SK-N-SH (cell line): ENCODE measurements around the gene MRPL19. TPM values are rescaled to one million over a fixed set of nuclear protein-coding genes. Genes with fewer than 3 reads are reported as not detected.

ENCODE experiments used
- CTCF ChIA-PET: fragments of 300-600, 350-600 bp; formaldehyde crosslinking; extraction: SDS; loops from one replicate; lab custom pipeline; 2021; lab: Yijun Ruan, JAX
- POLR2A ChIA-PET: fragments of 350-600 bp; sonication (Branson Sonifier 250); formaldehyde crosslinking; extraction: SDS; loops from one replicate; lab custom pipeline; 2020; ENCODE audit warnings: antibody characterized with exemption, inconsistent platforms; lab: Yijun Ruan, JAX
- DNase-seq: peaks from one replicate; pipeline ENCODE4 v3.0.0; 2012
- H2AFZ ChIP-seq: fragments of 200-600 bp; sonication (generic); 2 replicates; pipeline ENCODE4 v1.8.1; 2016; ENCODE audit warnings: antibody characterized with exemption, mild to moderate bottlenecking, low read depth
- H3F3A ChIP-seq: fragments of 200-600 bp; sonication (generic); replicated peaks from 2 replicates; pipeline ENCODE3; 2016; ENCODE audit warnings: antibody characterized with exemption, mild to moderate bottlenecking; ENCODE audit not compliant: insufficient read depth
- H3K27ac ChIP-seq, 2 experiments: fragments of 200-500 bp in 1 of 2; fragments of 200-600 bp in 1 of 2; sonication (Bioruptor generic) in 1 of 2; sonication (generic), shearing (Covaris generic) in 1 of 2; 2 replicates each; pipeline versions ENCODE4 v1.5.1 to v1.6.1; 2014 to 2016; ENCODE audit warnings: low read depth in 2 of 2, inconsistent platforms in 1 of 2, low read length in 1 of 2, mild to moderate bottlenecking in 1 of 2, mixed read lengths in 1 of 2
- H3K27me3 ChIP-seq: fragments of 200-600 bp; sonication (generic), shearing (Covaris generic); 2 replicates; pipeline ENCODE4 v1.6.1; 2016; ENCODE audit warnings: mixed run types; ENCODE audit not compliant: insufficient read depth
- H3K36me3 ChIP-seq, 2 experiments: fragments of 200-500 bp in 1 of 2; fragments of 200-600 bp in 1 of 2; sonication (Bioruptor generic) in 1 of 2; sonication (generic) in 1 of 2; replicated peaks in 1 of 2; 2 replicates each; pipeline versions ENCODE3 to v1.5.1; 2014 to 2016; ENCODE audit warnings: low read length in 1 of 2, mild to moderate bottlenecking in 1 of 2; ENCODE audit not compliant: insufficient read depth in 2 of 2, control insufficient read depth in 1 of 2
- H3K4me1 ChIP-seq, 2 experiments: fragments of 200-500 bp in 1 of 2; fragments of 200-600 bp in 1 of 2; sonication (Bioruptor generic) in 1 of 2; sonication (generic), shearing (Covaris generic) in 1 of 2; 2 replicates each; pipeline versions ENCODE4 v1.5.1 to v1.6.1; 2014 to 2016; ENCODE audit warnings: low read depth in 1 of 2, low read length in 1 of 2, mixed run types in 1 of 2; ENCODE audit not compliant: insufficient read depth in 2 of 2, control insufficient read depth in 1 of 2
- H3K4me2 ChIP-seq: fragments of 200-600 bp; sonication (generic), shearing (Covaris generic); 2 replicates; pipeline ENCODE4 v1.6.1; 2017; ENCODE audit warnings: mixed run types
- H3K4me3 ChIP-seq, 2 experiments: fragments of 200-500 bp in 1 of 2; fragments of 200-600 bp in 1 of 2; sonication (Bioruptor generic) in 1 of 2; sonication (generic), shearing (Covaris generic) in 1 of 2; 2 replicates each; pipeline versions ENCODE4 v1.5.1 to v1.8.1; 2014 to 2016; ENCODE audit warnings: low read depth in 2 of 2, inconsistent platforms in 1 of 2, low read length in 1 of 2, mild to moderate bottlenecking in 1 of 2, mixed read lengths in 1 of 2, moderate library complexity in 1 of 2
- H3K79me2 ChIP-seq: fragments of 200-600 bp; sonication (generic); 2 replicates; pipeline ENCODE4 v1.8.1; 2017; ENCODE audit warnings: mild to moderate bottlenecking; ENCODE audit not compliant: insufficient read depth
- H3K9ac ChIP-seq: fragments of 200-600 bp; sonication (generic); 2 replicates; pipeline ENCODE4 v1.6.1; 2017; ENCODE audit warnings: mixed run types
- H3K9me2 ChIP-seq: fragments of 200-600 bp; sonication (generic); 2 replicates; pipeline ENCODE4 v1.6.1; 2017; ENCODE audit warnings: mixed run types
- H3K9me3 ChIP-seq: fragments of 200-600 bp; sonication (generic); 2 replicates; pipeline ENCODE4 v1.6.1; 2017; ENCODE audit warnings: mixed run types, mild to moderate bottlenecking, moderate library complexity
- H4K20me1 ChIP-seq: fragments of 200-600 bp; sonication (generic); 2 replicates; pipeline ENCODE4 v1.6.1; 2017; ENCODE audit warnings: mild to moderate bottlenecking, mixed run types; ENCODE audit not compliant: insufficient read depth
- CHD2 ChIP-seq: fragments of 150-350 bp; IDR thresholded peaks from 2 replicates; pipeline ENCODE4 v1.6.1; 2018; ENCODE audit warnings: low read length; ENCODE audit not compliant: partially characterized antibody
- CTCF ChIP-seq: fragments of 200-600 bp; sonication (generic); IDR thresholded peaks from 2 replicates; pipeline ENCODE4 v1.6.1; 2017; ENCODE audit warnings: antibody characterized with exemption, mild to moderate bottlenecking, moderate library complexity
- ELF1 ChIP-seq: IDR thresholded peaks from 2 replicates; pipeline ENCODE4 v1.4.0; 2012
- EZH2phosphoT487 ChIP-seq: fragments of 200-600 bp; sonication (generic); IDR thresholded peaks from 2 replicates; pipeline ENCODE4 v1.6.1; 2017; ENCODE audit warnings: low read depth, mixed run types, mild to moderate bottlenecking, antibody characterized with exemption, moderate library complexity, borderline replicate concordance
- FOSL2 ChIP-seq: IDR thresholded peaks from 2 replicates; pipeline ENCODE4 v1.4.0; 2012; ENCODE audit warnings: low read depth, mild to moderate bottlenecking, moderate library complexity, borderline replicate concordance
- JUND ChIP-seq: IDR thresholded peaks from 2 replicates; pipeline ENCODE4 v1.4.0; 2012
- MAX ChIP-seq: IDR thresholded peaks from 2 replicates; pipeline ENCODE4 v1.4.0; 2012; ENCODE audit warnings: low read depth
- MEF2A ChIP-seq: IDR thresholded peaks from 2 replicates; pipeline ENCODE4 v1.4.0; 2012; ENCODE audit warnings: low read depth, borderline replicate concordance
- MXI1 ChIP-seq: IDR thresholded peaks from 2 replicates; pipeline ENCODE4 v1.6.1; 2012; ENCODE audit warnings: mild to moderate bottlenecking, low read depth, low read length, improper control_type of control experiment
- NFIC ChIP-seq: IDR thresholded peaks from 2 replicates; pipeline ENCODE4 v1.4.0; 2012; ENCODE audit warnings: borderline replicate concordance
- PBX3 ChIP-seq: IDR thresholded peaks from 2 replicates; pipeline ENCODE4; 2012
- RCOR1 ChIP-seq: fragments of 150-350 bp; IDR thresholded peaks from 2 replicates; pipeline ENCODE4 v1.6.1; 2017; ENCODE audit warnings: antibody characterized with exemption, low read length
- SMC3 ChIP-seq: IDR thresholded peaks from 2 replicates; pipeline ENCODE4 v1.6.1; 2012; ENCODE audit warnings: low read depth, low read length, improper control_type of control experiment
- TAF1 ChIP-seq: IDR thresholded peaks from 2 replicates; pipeline ENCODE4 v1.6.1; 2012; ENCODE audit warnings: low read depth, mild to moderate bottlenecking, low read length, moderate library complexity, borderline replicate concordance
- USF1 ChIP-seq: IDR thresholded peaks from 2 replicates; pipeline ENCODE4 v1.4.0; 2012; ENCODE audit warnings: low read depth, borderline replicate concordance
- ZBTB33 ChIP-seq: IDR thresholded peaks from 2 replicates; pipeline ENCODE4 v1.4.0; 2012; ENCODE audit warnings: low read depth, borderline replicate concordance
- WGBS: methylation state at CpG from one replicate; pipeline ENCODE4 v1.1.6; 2017; ENCODE audit warnings: low lambda C conversion rate; 5-methylcytosine and 5-hydroxymethylcytosine counted together
- polyA plus RNA-seq, 3 experiments: library from polyadenylated mRNA; depleted of rRNA; stranded (reverse); fragments of >200 nt; gene quantifications; 2 replicates each; pipeline ENCODE4 v1.2.3, GENCODE V29; 2012

The MRPL19 gene
- polyA plus RNA-seq, 1 of the 3 experiments (the other 2 are of a cell fraction) = 15.4 TPM

- peaks cover 38% of the 10 kb centered on the region for H3F3A ChIP-seq
- H3K79me2 ChIP-seq = peaks cover 4% of the 10 kb centered on the region; the same call in 1 of the 2 replicates
- H3K9me2 ChIP-seq = no peaks in the 10 kb centered on the region
- no peak for DNase-seq
- no peak overlapping the region for H3K4me2 ChIP-seq
- POLR2A ChIA-PET = no interaction called here
- TF ChIP-seq ELF1 (no peak), MEF2A (no peak), JUND (no peak), EZH2phosphoT487 (no peak), SMC3 (no peak)
- no peak overlapping the region for H3K4me3 ChIP-seq
- no peaks in the 10 kb centered on the region for H4K20me1 ChIP-seq
- no peak overlapping the region; a peak in 1 of 4 replicates for H3K27ac ChIP-seq
- peaks cover 3 to 47% of the 10 kb centered on the region in 2 experiments for H3K4me1 ChIP-seq
- WGBS = 72% methylated on average over 4 of the region's 4 CpGs
- no peaks in the 10 kb centered on the region for H3K9me3 ChIP-seq
- H3K9ac ChIP-seq = no peak overlapping the region
- H3K36me3 ChIP-seq = no peaks in the 10 kb centered on the region
- no peaks in the 10 kb centered on the region for H3K27me3 ChIP-seq
- CTCF ChIA-PET = interaction anchor here (1.6 to 6.7 kb wide), 3 partner anchors 9 to 134 kb away, joined by 3 to 81 read pairs (median 17); no protein-coding TSS in a partner anchor
- H2AFZ ChIP-seq = no peak overlapping the region
Observed at GRCh38 chr2:75600461-75601011, 46.0 kb upstream of the MRPL19 start.

GRCh38 chr2:75602724-75603342 lies 43.8 kb upstream of the MRPL19 start:
- H3K79me2 ChIP-seq = peaks cover 4% of the 10 kb centered on the region; the same call in 1 of the 2 replicates
- H2AFZ ChIP-seq = peak overlapping the region; percentile 64; the same call in 1 of the 2 replicates
- peak overlapping the region; percentile 58 to 92; a peak in 3 of 4 replicates for H3K27ac ChIP-seq
- no peaks in the 10 kb centered on the region for H3K27me3 ChIP-seq
- H3K36me3 ChIP-seq = no peaks in the 10 kb centered on the region
- 19% methylated on average over 6 of the region's 6 CpGs for WGBS
- H3K9me3 ChIP-seq = no peaks in the 10 kb centered on the region
- no peaks in the 10 kb centered on the region for H4K20me1 ChIP-seq
- CTCF ChIA-PET = interaction anchor here (6.3 to 6.7 kb wide), 2 partner anchors 26 to 136 kb away, joined by 28 to 81 read pairs; no protein-coding TSS in a partner anchor
- DNase-seq = no peak
- POLR2A ChIA-PET = no interaction called here
- peak overlapping the region; percentile 46; the same call in 1 of the 2 replicates for H3K9ac ChIP-seq
- H3F3A ChIP-seq = peaks cover 45% of the 10 kb centered on the region
- H3K4me3 ChIP-seq = peak overlapping the region in 1 of 2 experiments; percentile 25; a peak in 1 of 4 replicates
- H3K4me1 ChIP-seq = peaks cover 7 to 54% of the 10 kb centered on the region in 2 experiments
- H3K4me2 ChIP-seq = peak overlapping the region; percentile 64
- no peaks in the 10 kb centered on the region for H3K9me2 ChIP-seq
- no peak for TF ChIP-seq USF1
- no peak for TF ChIP-seq CTCF
- no peak for TF ChIP-seq TAF1
- TF ChIP-seq ZBTB33 = no peak
- no peak for TF ChIP-seq MAX
- TF ChIP-seq NFIC = no peak
- peak; percentile 50; the same call in 1 of the 2 replicates for TF ChIP-seq FOSL2
- TF ChIP-seq MXI1 = no peak
- TF ChIP-seq RCOR1 = no peak
- TF ChIP-seq PBX3 = no peak
- no peak for TF ChIP-seq CHD2
- no peak for TF ChIP-seq ELF1
